Measurements from ENCODE around the gene SSH3.

GRCh38 chr11:67308031-67308866, 4.9 kb downstream of the SSH3 start:
- TF ChIP-seq CTCF (IDR thresholded peaks at IDR 0.05; ENCODE audit: low read depth, low read length, poor library complexity, severe bottlenecking): no peak
- TF ChIP-seq EZH2phosphoT487 (IDR thresholded peaks at IDR 0.05; ENCODE audit: borderline replicate concordance, low read length): no peak

Data from DOHH2 (cell line).